Measurements from ENCODE around the gene ASIC1.

Gene ASIC1

GRCh38 chr12:50047693-50048250, 9.6 kb upstream of the ASIC1 start:
- in situ Hi-C loops (cut with MboI; ENCODE audit: low sequenced_read_pairs) = no loop called here
- no peak overlapping the region for H3K4me3 ChIP-seq
- peaks cover 3% of the 10 kb centered on the region; the same call in 1 of the 2 replicates for H3K27me3 ChIP-seq (ENCODE audit: low read depth)
- peaks cover 3% of the 10 kb centered on the region for H3K4me1 ChIP-seq
- no peaks in the 10 kb centered on the region for H3K9me3 ChIP-seq
- no peaks in the 10 kb centered on the region for H3K36me3 ChIP-seq (replicated peaks)
- no peak for DNase-seq (ENCODE audit: low spot score in 2 of 2)

- H3K36me3 ChIP-seq (replicated peaks) = no peaks in the 10 kb centered on the region
- peaks cover 3% of the 10 kb centered on the region for H3K4me1 ChIP-seq
- in situ Hi-C loops (cut with MboI; ENCODE audit: low sequenced_read_pairs) = loop anchor here (10.0 kb wide), 1 partner anchor 275 kb away; no protein-coding TSS in a partner anchor
- no peak for DNase-seq (ENCODE audit: low spot score in 2 of 2)
- no peak overlapping the region for H3K4me3 ChIP-seq
- no peaks in the 10 kb centered on the region for H3K9me3 ChIP-seq
- peaks cover 3% of the 10 kb centered on the region; the same call in 1 of the 2 replicates for H3K27me3 ChIP-seq (ENCODE audit: low read depth)
These were observed 7.9 kb upstream of the ASIC1 start for GRCh38 chr12:50049254-50050118.

GRCh38 chr12:50050119-50050385, 7.3 kb upstream of the ASIC1 start:
- Histone ChIP-seq H3K4me1 (peaks cover 3% of the 10 kb centered on the region), H3K4me3 (no peak overlapping the region), H3K36me3 (replicated peaks) (no peaks in the 10 kb centered on the region), H3K9me3 (no peaks in the 10 kb centered on the region), H3K27me3 (ENCODE audit: low read depth) (peaks cover 3% of the 10 kb centered on the region; the same call in 1 of the 2 replicates)
- in situ Hi-C loops (cut with MboI; ENCODE audit: low sequenced_read_pairs) = loop anchor here (10.0 kb wide), 1 partner anchor 275 kb away; no protein-coding TSS in a partner anchor
- DNase-seq (ENCODE audit: low spot score in 2 of 2) = no peak

GRCh38 chr12:50050410-50051098, 6.8 kb upstream of the ASIC1 start:
- in situ Hi-C loops (cut with MboI; ENCODE audit: low sequenced_read_pairs) = loop anchor here (10.0 kb wide), 1 partner anchor 276 kb away; no protein-coding TSS in a partner anchor
- H3K36me3 ChIP-seq (replicated peaks) = no peaks in the 10 kb centered on the region
- H3K4me3 ChIP-seq = no peak overlapping the region
- DNase-seq (ENCODE audit: low spot score in 2 of 2) = peak; percentile 31 to 61
- peaks cover 3% of the 10 kb centered on the region for H3K4me1 ChIP-seq
- no peaks in the 10 kb centered on the region for H3K9me3 ChIP-seq
- peaks cover 3% of the 10 kb centered on the region; the same call in 1 of the 2 replicates for H3K27me3 ChIP-seq (ENCODE audit: low read depth)

GRCh38 chr12:50051101-50051806, 6.1 kb upstream of the ASIC1 start:
- H3K36me3 ChIP-seq (replicated peaks) = no peaks in the 10 kb centered on the region
- in situ Hi-C loops (cut with MboI; ENCODE audit: low sequenced_read_pairs) = loop anchor here (10.0 kb wide), 1 partner anchor 276 kb away; no protein-coding TSS in a partner anchor
- H3K9me3 ChIP-seq = no peaks in the 10 kb centered on the region
- DNase-seq (ENCODE audit: low spot score in 2 of 2) = peak in 1 of 2 experiments; percentile 32
- no peak overlapping the region for H3K4me3 ChIP-seq
- peaks cover 3% of the 10 kb centered on the region; the same call in 1 of the 2 replicates for H3K27me3 ChIP-seq (ENCODE audit: low read depth)
- H3K4me1 ChIP-seq = peaks cover 3% of the 10 kb centered on the region

GRCh38 chr12:50052544-50052943, 4.9 kb upstream of the ASIC1 start:
- Histone ChIP-seq H3K27me3 (ENCODE audit: low read depth) (peaks cover 3% of the 10 kb centered on the region; the same call in 1 of the 2 replicates), H3K36me3 (replicated peaks) (no peaks in the 10 kb centered on the region), H3K9me3 (no peaks in the 10 kb centered on the region), H3K4me1 (peaks cover 8% of the 10 kb centered on the region), H3K4me3 (no peak overlapping the region)
- in situ Hi-C loops (cut with MboI; ENCODE audit: low sequenced_read_pairs) = loop anchor here (10.0 kb wide), 1 partner anchor 278 kb away; no protein-coding TSS in a partner anchor
- DNase-seq (ENCODE audit: low spot score in 2 of 2) = no peak

- no peaks in the 10 kb centered on the region for H3K36me3 ChIP-seq (replicated peaks)
- H3K27me3 ChIP-seq (ENCODE audit: low read depth) = peaks cover 3% of the 10 kb centered on the region; the same call in 1 of the 2 replicates
- no peak for DNase-seq (ENCODE audit: low spot score in 2 of 2)
- in situ Hi-C loops (cut with MboI; ENCODE audit: low sequenced_read_pairs) = loop anchor here (10.0 kb wide), 1 partner anchor 278 kb away; no protein-coding TSS in a partner anchor
- H3K4me1 ChIP-seq = peaks cover 8% of the 10 kb centered on the region
- no peak overlapping the region for H3K4me3 ChIP-seq
- no peaks in the 10 kb centered on the region for H3K9me3 ChIP-seq
These were observed 4.4 kb upstream of the ASIC1 start for GRCh38 chr12:50052964-50053363.

- peaks cover 8% of the 10 kb centered on the region for H3K4me1 ChIP-seq
- no peak for DNase-seq (ENCODE audit: low spot score in 2 of 2)
- no peaks in the 10 kb centered on the region for H3K9me3 ChIP-seq
- H3K27me3 ChIP-seq (ENCODE audit: low read depth) = peaks cover 3% of the 10 kb centered on the region; the same call in 1 of the 2 replicates
- no peaks in the 10 kb centered on the region for H3K36me3 ChIP-seq (replicated peaks)
- in situ Hi-C loops (cut with MboI; ENCODE audit: low sequenced_read_pairs) = loop anchor here (10.0 kb wide), 1 partner anchor 279 kb away; no protein-coding TSS in a partner anchor
- H3K4me3 ChIP-seq = no peak overlapping the region
These were observed 3.8 kb upstream of the ASIC1 start for GRCh38 chr12:50053583-50053982.

- in situ Hi-C loops (cut with MboI; ENCODE audit: low sequenced_read_pairs) = loop anchor here (10.0 kb wide), 1 partner anchor 281 kb away; no protein-coding TSS in a partner anchor
These were observed 1.4 kb upstream of the ASIC1 start for GRCh38 chr12:50055831-50056638.

GRCh38 chr12:50056639-50056976, 788 bp upstream of the ASIC1 start:
- in situ Hi-C loops (cut with MboI; ENCODE audit: low sequenced_read_pairs) = loop anchor here (10.0 kb wide), 1 partner anchor 282 kb away; no protein-coding TSS in a partner anchor
- Histone ChIP-seq H3K9me3 (no peaks in the 10 kb centered on the region), H3K4me3 (peak overlapping the region; percentile 54), H3K36me3 (replicated peaks) (peaks cover 18% of the 10 kb centered on the region), H3K27me3 (ENCODE audit: low read depth) (no peaks in the 10 kb centered on the region), H3K4me1 (peaks cover 5% of the 10 kb centered on the region)
- DNase-seq (ENCODE audit: low spot score in 2 of 2) = no peak

More at GRCh38 chr12:50055831-50056638, 1.4 kb upstream of the ASIC1 start:
- peak; percentile 25 to 66 for DNase-seq (ENCODE audit: low spot score in 2 of 2)
- Histone ChIP-seq H3K4me3 (no peak overlapping the region), H3K27me3 (ENCODE audit: low read depth) (no peaks in the 10 kb centered on the region), H3K4me1 (peaks cover 5% of the 10 kb centered on the region), H3K36me3 (replicated peaks) (peaks cover 12% of the 10 kb centered on the region; the same call in 1 of the 2 replicates), H3K9me3 (no peaks in the 10 kb centered on the region)

- peak overlapping the region; percentile 54 for H3K4me3 ChIP-seq
- in situ Hi-C loops (cut with MboI; ENCODE audit: low sequenced_read_pairs) = loop anchor here (10.0 kb wide), 1 partner anchor 283 kb away; no protein-coding TSS in a partner anchor
- DNase-seq (ENCODE audit: low spot score in 2 of 2) = peak in 1 of 2 experiments; percentile 35
- peaks cover 26% of the 10 kb centered on the region for H3K36me3 ChIP-seq (replicated peaks)
- H3K4me1 ChIP-seq = peaks cover 5% of the 10 kb centered on the region
- H3K27me3 ChIP-seq (ENCODE audit: low read depth) = no peaks in the 10 kb centered on the region
- H3K9me3 ChIP-seq = no peaks in the 10 kb centered on the region
These were observed 687 bp downstream of the ASIC1 start for GRCh38 chr12:50057896-50058670.

Measured in HAP-1 (cell line).